Progenitor cell of endocrine pancreas (in vitro differentiated cells): Measurements from ENCODE around the gene ZNF526. TPM values are rescaled to one million over a fixed set of nuclear protein-coding genes. Genes with fewer than 3 reads are reported as not detected.
A peak's percentile ranks its signal among the peaks of the same experiment; 100 is the strongest.

ENCODE experiments used
- DNase-seq: peaks from one replicate; pipeline ENCODE4 v3.0.0; 2021; ENCODE audit warnings: low spot score; ENCODE audit not compliant: unreplicated experiment
- H3K27ac Mint-ChIP-seq: 2 replicates; pipeline ENCODE4 v1.8.0; 2021; ENCODE audit warnings: mild to moderate bottlenecking, moderate library complexity, mixed read lengths
- H3K27me3 Mint-ChIP-seq: 2 replicates; pipeline ENCODE4 v1.8.0; 2021; ENCODE audit warnings: mixed read lengths
- H3K36me3 Mint-ChIP-seq: 2 replicates; pipeline ENCODE4 v1.8.0; 2022; ENCODE audit warnings: mixed read lengths; ENCODE audit not compliant: insufficient read depth
- H3K4me1 Mint-ChIP-seq: 2 replicates; pipeline ENCODE4 v1.8.0; 2021; ENCODE audit warnings: low read depth, mixed read lengths
- H3K4me3 Mint-ChIP-seq: 2 replicates; pipeline ENCODE4 v1.8.0; 2021; ENCODE audit warnings: low read depth, mild to moderate bottlenecking, moderate library complexity, mixed read lengths
- H3K9me3 Mint-ChIP-seq: 2 replicates; pipeline ENCODE4 v1.8.0; 2021; ENCODE audit warnings: low read depth, mixed read lengths
- total RNA-seq: library from RNA; stranded (reverse); gene quantifications from 2 replicates; pipeline ENCODE4 v1.2.1, GENCODE V29; 2021
- TF ChIP-seq, protein P1 (sequence below): fragments of 200-600 bp; sonication (generic); IDR thresholded peaks from one replicate; pipeline ENCODE4 v1.5.0; 2021; ENCODE audit warnings: antibody characterized with exemption, mild to moderate bottlenecking; ENCODE audit not compliant: unreplicated experiment

ZNF526 gene
- total RNA-seq, 1 donor from 2014 or later = 21.1 TPM

DNA sequence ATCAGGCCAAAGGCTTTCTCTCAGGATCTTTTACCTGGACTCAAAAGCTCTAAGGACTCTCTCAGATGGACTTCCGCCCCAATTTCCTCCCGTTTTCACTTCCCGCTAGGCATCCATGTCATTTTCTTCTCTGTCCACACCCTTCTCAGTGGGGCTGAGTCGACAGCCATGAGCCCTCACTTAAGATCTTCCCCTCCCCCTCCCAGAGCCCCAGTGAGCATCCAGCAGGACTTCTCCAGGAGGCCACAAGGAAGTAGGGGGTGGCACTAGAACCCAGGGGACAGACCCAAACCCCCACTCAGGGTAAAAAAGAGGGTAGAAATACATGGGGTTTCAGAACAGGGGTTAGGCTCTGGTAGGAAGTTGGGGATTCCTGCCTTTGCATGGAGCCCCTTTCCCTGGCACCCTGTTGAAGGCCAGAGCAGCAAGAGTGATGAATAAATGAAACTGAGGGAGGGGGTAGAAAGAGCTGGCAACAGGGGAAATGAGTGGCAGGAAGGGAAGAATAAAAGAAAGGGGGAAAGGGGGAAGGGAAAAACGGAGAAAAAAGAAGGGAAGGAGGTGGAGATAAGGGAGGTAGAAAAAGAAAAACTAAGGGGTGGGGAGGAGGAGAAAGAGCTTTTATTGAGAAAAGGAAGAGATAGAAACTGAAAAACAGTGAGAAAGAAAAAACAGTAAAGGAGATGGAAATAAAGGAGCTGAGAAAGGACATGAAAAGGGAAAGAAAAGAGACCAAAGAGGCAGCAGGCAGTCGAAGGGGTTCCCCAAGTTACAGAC lies 45.0 kb upstream of the ZNF526 start:
- H3K27me3 Mint-ChIP-seq = peaks cover 57% of the 10 kb centered on the region
- no peak overlapping the region for H3K27ac Mint-ChIP-seq
- peaks cover 5% of the 10 kb centered on the region for H3K4me1 Mint-ChIP-seq
- H3K36me3 Mint-ChIP-seq = no peaks in the 10 kb centered on the region
- H3K4me3 Mint-ChIP-seq = no peak overlapping the region
- no peaks in the 10 kb centered on the region for H3K9me3 Mint-ChIP-seq
- no peak for DNase-seq
- TF ChIP-seq, protein P1, sequence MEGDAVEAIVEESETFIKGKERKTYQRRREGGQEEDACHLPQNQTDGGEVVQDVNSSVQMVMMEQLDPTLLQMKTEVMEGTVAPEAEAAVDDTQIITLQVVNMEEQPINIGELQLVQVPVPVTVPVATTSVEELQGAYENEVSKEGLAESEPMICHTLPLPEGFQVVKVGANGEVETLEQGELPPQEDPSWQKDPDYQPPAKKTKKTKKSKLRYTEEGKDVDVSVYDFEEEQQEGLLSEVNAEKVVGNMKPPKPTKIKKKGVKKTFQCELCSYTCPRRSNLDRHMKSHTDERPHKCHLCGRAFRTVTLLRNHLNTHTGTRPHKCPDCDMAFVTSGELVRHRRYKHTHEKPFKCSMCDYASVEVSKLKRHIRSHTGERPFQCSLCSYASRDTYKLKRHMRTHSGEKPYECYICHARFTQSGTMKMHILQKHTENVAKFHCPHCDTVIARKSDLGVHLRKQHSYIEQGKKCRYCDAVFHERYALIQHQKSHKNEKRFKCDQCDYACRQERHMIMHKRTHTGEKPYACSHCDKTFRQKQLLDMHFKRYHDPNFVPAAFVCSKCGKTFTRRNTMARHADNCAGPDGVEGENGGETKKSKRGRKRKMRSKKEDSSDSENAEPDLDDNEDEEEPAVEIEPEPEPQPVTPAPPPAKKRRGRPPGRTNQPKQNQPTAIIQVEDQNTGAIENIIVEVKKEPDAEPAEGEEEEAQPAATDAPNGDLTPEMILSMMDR = no peak

DNA sequence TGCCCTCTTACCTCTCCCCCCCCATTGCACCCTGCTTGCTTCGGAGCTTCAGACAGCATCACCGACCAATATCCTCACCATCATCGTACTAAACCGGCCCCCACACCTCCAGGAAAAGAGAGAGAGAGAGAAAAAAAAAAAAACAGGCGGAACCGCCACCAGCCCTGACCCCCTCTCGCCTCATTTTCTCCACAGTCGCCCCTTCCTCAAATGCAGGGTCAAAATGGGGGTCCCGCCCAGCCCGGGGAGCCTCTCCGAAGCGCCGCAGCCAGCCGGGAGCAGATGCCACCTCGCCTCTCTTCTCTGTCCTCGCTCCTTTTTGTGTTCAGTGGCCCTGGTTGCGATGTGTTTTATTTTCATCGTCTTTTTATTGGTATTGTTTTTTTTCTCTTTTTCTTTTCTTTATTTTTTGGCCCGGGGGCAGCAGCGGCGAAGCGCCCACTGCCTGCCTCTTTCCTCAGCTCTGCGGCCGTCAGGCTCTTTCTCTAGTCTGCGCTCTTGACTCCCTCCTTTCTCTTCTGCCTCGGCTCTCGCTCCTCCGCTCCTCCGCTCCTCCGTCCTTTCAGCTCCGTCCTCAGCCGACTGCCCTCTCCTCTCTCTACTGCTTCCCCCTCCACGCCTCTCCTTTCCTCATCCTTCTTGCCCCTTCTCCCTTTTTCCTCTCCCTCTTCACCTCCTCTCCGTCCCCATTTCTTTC lies 44.0 kb upstream of the ZNF526 start:
- no peak for DNase-seq
- Mint-ChIP-seq H3K27me3 (peaks cover 50% of the 10 kb centered on the region), H3K4me3 (peak overlapping the region; percentile 52), H3K27ac (no peak overlapping the region), H3K9me3 (no peaks in the 10 kb centered on the region), H3K4me1 (peaks cover 5% of the 10 kb centered on the region), H3K36me3 (no peaks in the 10 kb centered on the region)
- TF ChIP-seq, protein P1 = no peak

DNA sequence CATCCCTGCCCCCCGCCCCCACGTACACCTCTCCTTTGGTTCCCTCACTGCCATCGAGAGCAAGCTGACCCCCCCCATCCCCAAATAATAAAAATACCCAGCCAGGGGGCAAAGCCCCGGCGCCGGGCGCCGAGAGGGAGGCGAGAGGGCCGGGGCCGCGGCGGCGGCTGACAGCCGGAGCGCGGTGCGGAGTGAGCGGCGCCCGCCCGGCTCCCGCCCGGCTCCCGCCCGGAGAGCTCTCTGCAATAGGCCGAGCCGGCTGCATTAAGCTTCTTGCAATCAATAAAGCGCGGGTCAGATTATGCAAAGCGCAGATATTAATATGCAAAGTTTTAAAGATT lies 43.5 kb upstream of the ZNF526 start:
- Mint-ChIP-seq H3K4me1 (peaks cover 5% of the 10 kb centered on the region), H3K4me3 (peak overlapping the region; percentile 52), H3K36me3 (no peaks in the 10 kb centered on the region), H3K9me3 (no peaks in the 10 kb centered on the region), H3K27ac (no peak overlapping the region), H3K27me3 (peaks cover 49% of the 10 kb centered on the region)
- TF ChIP-seq, protein P1 = no peak
- no peak for DNase-seq

DNA sequence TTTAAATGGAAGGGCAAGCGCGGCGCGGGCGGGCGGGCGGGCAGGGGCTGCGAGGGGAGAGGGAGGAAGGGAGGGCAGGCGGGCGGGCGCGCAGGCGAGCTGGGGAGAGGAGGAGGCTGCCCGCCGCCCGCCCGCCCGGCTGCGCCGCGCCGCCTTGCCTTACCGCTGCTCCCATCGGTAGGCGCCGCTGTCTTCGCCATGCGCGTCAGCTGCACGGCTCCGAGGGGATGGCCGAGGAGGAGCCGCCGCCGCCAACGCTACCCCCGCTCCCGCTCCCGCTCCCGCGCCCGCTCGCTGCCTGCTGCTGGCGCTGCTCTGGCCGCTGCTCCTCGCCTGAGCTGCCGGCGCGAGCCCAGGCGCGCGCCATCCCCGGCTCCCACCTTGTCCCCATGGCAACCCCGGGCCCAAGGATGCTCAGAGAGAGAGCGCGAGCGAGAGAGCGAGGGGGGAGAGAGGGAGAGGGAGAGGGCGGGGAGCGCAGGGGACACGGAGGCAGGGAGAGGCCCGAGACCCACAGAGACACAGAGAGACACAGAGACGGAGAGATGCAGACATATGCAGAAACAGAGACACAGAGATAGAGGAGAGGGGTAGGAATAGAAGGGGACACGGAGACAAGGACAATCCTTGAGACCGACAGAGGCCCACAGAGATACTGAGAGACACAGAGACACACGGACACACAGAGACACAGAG lies 43.0 kb upstream of the ZNF526 start:
- Mint-ChIP-seq H3K27ac (no peak overlapping the region), H3K4me1 (peaks cover 5% of the 10 kb centered on the region), H3K9me3 (no peaks in the 10 kb centered on the region), H3K4me3 (no peak overlapping the region), H3K27me3 (peaks cover 49% of the 10 kb centered on the region), H3K36me3 (no peaks in the 10 kb centered on the region)
- TF ChIP-seq, protein P1 = peak; percentile 58
- DNase-seq = peak; percentile 65

DNA sequence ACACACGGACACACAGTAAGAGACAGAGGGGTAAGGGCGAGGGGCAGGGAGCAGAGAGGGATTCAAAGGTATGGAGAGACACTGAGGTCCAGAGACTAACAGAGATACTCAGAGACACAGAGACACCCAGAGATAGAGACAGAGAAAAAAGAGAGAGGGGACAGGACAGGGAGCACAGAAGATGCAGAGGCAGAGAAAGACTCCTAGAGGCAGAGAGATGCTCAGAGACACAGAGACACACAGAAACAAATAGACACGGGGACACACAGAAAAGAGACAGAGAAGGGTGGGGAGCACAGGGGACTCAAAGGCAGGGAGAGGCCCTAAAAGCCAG lies 42.5 kb upstream of the ZNF526 start:
- H3K4me1 Mint-ChIP-seq = peaks cover 5% of the 10 kb centered on the region
- H3K36me3 Mint-ChIP-seq = no peaks in the 10 kb centered on the region
- TF ChIP-seq, protein P1 = no peak
- DNase-seq = no peak
- no peaks in the 10 kb centered on the region for H3K9me3 Mint-ChIP-seq
- H3K27ac Mint-ChIP-seq = no peak overlapping the region
- H3K27me3 Mint-ChIP-seq = peaks cover 49% of the 10 kb centered on the region
- no peak overlapping the region for H3K4me3 Mint-ChIP-seq
